ENCODE results near the gene PPP2R2D.

DNA sequence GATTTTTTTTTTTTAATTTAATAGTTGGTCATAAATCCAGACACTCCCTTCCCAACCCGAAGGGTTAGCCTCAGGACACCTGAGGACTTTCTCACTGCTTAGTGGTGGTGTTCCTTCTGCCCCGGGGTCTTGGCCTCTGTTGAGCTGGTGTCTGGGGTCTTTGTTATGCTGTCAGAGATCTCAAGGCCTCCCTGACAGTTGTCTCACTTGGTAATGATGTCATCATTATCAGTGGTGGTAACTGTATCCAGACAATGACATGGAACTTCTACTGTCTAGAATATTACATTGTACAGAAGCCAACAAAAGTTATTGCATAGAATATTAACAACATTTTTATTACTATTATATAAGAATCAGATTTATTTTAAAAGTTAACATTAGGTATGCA, 32.9 kb downstream of the PPP2R2D start:
- TF ChIP-seq, protein P1, sequence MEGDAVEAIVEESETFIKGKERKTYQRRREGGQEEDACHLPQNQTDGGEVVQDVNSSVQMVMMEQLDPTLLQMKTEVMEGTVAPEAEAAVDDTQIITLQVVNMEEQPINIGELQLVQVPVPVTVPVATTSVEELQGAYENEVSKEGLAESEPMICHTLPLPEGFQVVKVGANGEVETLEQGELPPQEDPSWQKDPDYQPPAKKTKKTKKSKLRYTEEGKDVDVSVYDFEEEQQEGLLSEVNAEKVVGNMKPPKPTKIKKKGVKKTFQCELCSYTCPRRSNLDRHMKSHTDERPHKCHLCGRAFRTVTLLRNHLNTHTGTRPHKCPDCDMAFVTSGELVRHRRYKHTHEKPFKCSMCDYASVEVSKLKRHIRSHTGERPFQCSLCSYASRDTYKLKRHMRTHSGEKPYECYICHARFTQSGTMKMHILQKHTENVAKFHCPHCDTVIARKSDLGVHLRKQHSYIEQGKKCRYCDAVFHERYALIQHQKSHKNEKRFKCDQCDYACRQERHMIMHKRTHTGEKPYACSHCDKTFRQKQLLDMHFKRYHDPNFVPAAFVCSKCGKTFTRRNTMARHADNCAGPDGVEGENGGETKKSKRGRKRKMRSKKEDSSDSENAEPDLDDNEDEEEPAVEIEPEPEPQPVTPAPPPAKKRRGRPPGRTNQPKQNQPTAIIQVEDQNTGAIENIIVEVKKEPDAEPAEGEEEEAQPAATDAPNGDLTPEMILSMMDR (IDR thresholded peaks at IDR 0.05): no peak
- TF ChIP-seq SIN3A (IDR thresholded peaks at IDR 0.05; ENCODE audit: borderline replicate concordance, insufficient read depth, low read depth, low read length): no peak
- no peak for TF ChIP-seq TCF7L2 (IDR thresholded peaks at IDR 0.05; ENCODE audit: low read depth, low read length)
- TF ChIP-seq POLR2AphosphoS5 (IDR thresholded peaks at IDR 0.05; ENCODE audit: low read depth, low read length): no peak
- TF ChIP-seq, protein P2, sequence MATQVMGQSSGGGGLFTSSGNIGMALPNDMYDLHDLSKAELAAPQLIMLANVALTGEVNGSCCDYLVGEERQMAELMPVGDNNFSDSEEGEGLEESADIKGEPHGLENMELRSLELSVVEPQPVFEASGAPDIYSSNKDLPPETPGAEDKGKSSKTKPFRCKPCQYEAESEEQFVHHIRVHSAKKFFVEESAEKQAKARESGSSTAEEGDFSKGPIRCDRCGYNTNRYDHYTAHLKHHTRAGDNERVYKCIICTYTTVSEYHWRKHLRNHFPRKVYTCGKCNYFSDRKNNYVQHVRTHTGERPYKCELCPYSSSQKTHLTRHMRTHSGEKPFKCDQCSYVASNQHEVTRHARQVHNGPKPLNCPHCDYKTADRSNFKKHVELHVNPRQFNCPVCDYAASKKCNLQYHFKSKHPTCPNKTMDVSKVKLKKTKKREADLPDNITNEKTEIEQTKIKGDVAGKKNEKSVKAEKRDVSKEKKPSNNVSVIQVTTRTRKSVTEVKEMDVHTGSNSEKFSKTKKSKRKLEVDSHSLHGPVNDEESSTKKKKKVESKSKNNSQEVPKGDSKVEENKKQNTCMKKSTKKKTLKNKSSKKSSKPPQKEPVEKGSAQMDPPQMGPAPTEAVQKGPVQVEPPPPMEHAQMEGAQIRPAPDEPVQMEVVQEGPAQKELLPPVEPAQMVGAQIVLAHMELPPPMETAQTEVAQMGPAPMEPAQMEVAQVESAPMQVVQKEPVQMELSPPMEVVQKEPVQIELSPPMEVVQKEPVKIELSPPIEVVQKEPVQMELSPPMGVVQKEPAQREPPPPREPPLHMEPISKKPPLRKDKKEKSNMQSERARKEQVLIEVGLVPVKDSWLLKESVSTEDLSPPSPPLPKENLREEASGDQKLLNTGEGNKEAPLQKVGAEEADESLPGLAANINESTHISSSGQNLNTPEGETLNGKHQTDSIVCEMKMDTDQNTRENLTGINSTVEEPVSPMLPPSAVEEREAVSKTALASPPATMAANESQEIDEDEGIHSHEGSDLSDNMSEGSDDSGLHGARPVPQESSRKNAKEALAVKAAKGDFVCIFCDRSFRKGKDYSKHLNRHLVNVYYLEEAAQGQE (IDR thresholded peaks at IDR 0.05; ENCODE audit: insufficient read depth in 1 of 2, low read depth in 2 of 2, low read length in 1 of 2): no peak
